Measurements from ENCODE around the gene BNIP2.

- TF ChIP-seq YY1 (IDR thresholded peaks at IDR 0.05; ENCODE audit: insufficient read depth, insufficient read length), result no peak
- no peak for TF ChIP-seq SUZ12 (IDR thresholded peaks at IDR 0.05; ENCODE audit: extremely low read depth, insufficient read depth, insufficient read length)
- no peak for TF ChIP-seq ZNF274 (IDR thresholded peaks at IDR 0.05; ENCODE audit: low read depth, low read length)
Measured at GRCh38 chr15:59723687-59724346, 34.7 kb upstream of the BNIP2 start.
